CD14-positive monocyte (primary cell): ENCODE results near the gene C3orf18. TPM values are rescaled to one million over a fixed set of nuclear protein-coding genes. Genes with fewer than 3 reads are reported as not detected.

Source experiments
- DNase-seq, 3 donors: peaks; one replicate each; pipeline ENCODE4 v3.0.0-alpha.2; 2011 to 2022
- H2AFZ ChIP-seq: 2 replicates; pipeline ENCODE4 v1.6.0; 2012; ENCODE audit warnings: mild to moderate bottlenecking, low read depth, low read length, inconsistent platforms; ENCODE audit not compliant: insufficient read depth, poor library complexity, severe bottlenecking
- H3K27ac ChIP-seq, 2 donors: 1 replicate in 1 of 2; 2 replicates in 1 of 2; pipeline ENCODE4 v1.5.1; 2012 to 2013; ENCODE audit warnings: low read length in 2 of 2, control low read depth in 1 of 2, inconsistent platforms in 1 of 2, low read depth in 1 of 2, mild to moderate bottlenecking in 1 of 2
- H3K27me3 ChIP-seq, 2 donors: one replicate each; pipeline versions ENCODE4 v1.6.0 to v1.6.1; 2011 to 2013; ENCODE audit warnings: low read length in 2 of 2; ENCODE audit not compliant: control insufficient read depth in 2 of 2, insufficient read depth in 2 of 2
- H3K36me3 ChIP-seq, 2 donors: replicated peaks in 1 of 2; 1 replicate in 1 of 2; 2 replicates in 1 of 2; pipeline versions ENCODE4 v1.5.1 to v1.6.1; 2012 to 2013; ENCODE audit warnings: low read length in 2 of 2, control low read depth in 1 of 2, inconsistent platforms in 1 of 2, mild to moderate bottlenecking in 1 of 2; ENCODE audit not compliant: insufficient read depth in 2 of 2, control insufficient read depth in 1 of 2
- H3K4me1 ChIP-seq, 2 donors: 1 replicate in 1 of 2; 2 replicates in 1 of 2; pipeline versions ENCODE4 v1.5.1 to v1.6.1; 2012 to 2013; ENCODE audit warnings: low read length in 2 of 2, control low read depth in 1 of 2, inconsistent platforms in 1 of 2, mild to moderate bottlenecking in 1 of 2, moderate library complexity in 1 of 2; ENCODE audit not compliant: insufficient read depth in 2 of 2, control insufficient read depth in 1 of 2
- H3K4me2 ChIP-seq: replicated peaks from 2 replicates; pipeline ENCODE3; 2012; ENCODE audit warnings: low read length, moderate library complexity, mild to moderate bottlenecking; ENCODE audit not compliant: poor library complexity, severe bottlenecking; ENCODE audit errors: extremely low read depth
- H3K4me3 ChIP-seq, 3 experiments: fragments of 200-600 bp in 1 of 3; sonication (generic) in 1 of 3; replicated peaks in 1 of 3; 1 replicate in 2 of 3; 2 replicates in 1 of 3; pipeline ENCODE4 v1.5.1; 2011 to 2013; ENCODE audit warnings: low read length in 3 of 3, mild to moderate bottlenecking in 3 of 3, control low read depth in 2 of 3, low read depth in 2 of 3, inconsistent platforms in 1 of 3, moderate library complexity in 1 of 3
- H3K79me2 ChIP-seq: 2 replicates; pipeline ENCODE4 v1.6.0; 2012; ENCODE audit warnings: mild to moderate bottlenecking, control low read depth, inconsistent platforms, low read length, moderate library complexity; ENCODE audit not compliant: insufficient read depth
- H3K9ac ChIP-seq: 2 replicates; pipeline ENCODE4 v1.6.0; 2017; ENCODE audit warnings: low read length, mild to moderate bottlenecking; ENCODE audit not compliant: insufficient read depth, poor library complexity, severe bottlenecking
- H3K9me3 ChIP-seq, 2 donors: replicated peaks in 1 of 2; 1 replicate in 1 of 2; 2 replicates in 1 of 2; pipeline versions ENCODE4 v1.5.1 to v1.6.1; 2012 to 2013; ENCODE audit warnings: low read length in 2 of 2, control low read depth in 1 of 2; ENCODE audit not compliant: control insufficient read depth in 1 of 2, insufficient read depth in 1 of 2
- H4K20me1 ChIP-seq: 2 replicates; pipeline ENCODE4 v1.6.0; 2012; ENCODE audit warnings: mild to moderate bottlenecking, low read length, control low read depth, moderate library complexity; ENCODE audit not compliant: insufficient read depth
- H3K27ac Mint-ChIP-seq, 7 donors: one replicate each; pipeline ENCODE4 v1.8.0; 2020; ENCODE audit warnings: mild to moderate bottlenecking in 7 of 7, mixed read lengths in 7 of 7, moderate library complexity in 6 of 7, inconsistent platforms in 2 of 7
- H3K27me3 Mint-ChIP-seq, 3 donors: one replicate each; pipeline ENCODE4 v1.8.0; 2021 to 2022; ENCODE audit warnings: low read depth in 3 of 3, mild to moderate bottlenecking in 3 of 3, mixed read lengths in 3 of 3, moderate library complexity in 3 of 3, inconsistent platforms in 1 of 3
- H3K36me3 Mint-ChIP-seq, 2 donors: one replicate each; pipeline ENCODE4 v1.8.0; 2020; ENCODE audit warnings: mixed read lengths in 2 of 2, inconsistent platforms in 1 of 2, mild to moderate bottlenecking in 1 of 2
- H3K4me1 Mint-ChIP-seq: one replicate; pipeline ENCODE4 v1.8.0; 2020; ENCODE audit warnings: mild to moderate bottlenecking, mixed read lengths
- H3K4me3 Mint-ChIP-seq, 2 donors: one replicate each; pipeline ENCODE4 v1.8.0; 2020; ENCODE audit warnings: mild to moderate bottlenecking in 2 of 2, mixed read lengths in 2 of 2, moderate library complexity in 1 of 2
- H3K9me3 Mint-ChIP-seq, 7 donors: one replicate each; pipeline ENCODE4 v1.8.0; 2020 to 2022; ENCODE audit warnings: mixed read lengths in 7 of 7, mild to moderate bottlenecking in 6 of 7, moderate library complexity in 6 of 7, inconsistent platforms in 2 of 7
- WGBS: methylation state at CpG from one replicate; pipeline ENCODE4 v1.1.5; 2013; ENCODE audit warnings: missing lambda C conversion rate; ENCODE audit not compliant: insufficient coverage; 5-methylcytosine and 5-hydroxymethylcytosine counted together
- intact Hi-C, 2 donors: fragments of 100-400 bp; cut with micrococcal nuclease; formaldehyde crosslinking; loops; one replicate each; pipeline versions ENCODE4 v1.15.0 to v1.15.1; 2023
- polyA plus RNA-seq, 3 donors: library from polyadenylated mRNA; depleted of rRNA in 1 of 3; unstranded in 2 of 3; stranded (reverse) in 1 of 3; fragments of 300-500 nt in 2 of 3; fragments of >200 nt in 1 of 3; fragmentation: Illumina TruSeq in 2 of 3; gene quantifications; 1 replicate in 2 of 3; 2 replicates in 1 of 3; pipeline ENCODE4 v1.2.3, GENCODE V29; 2012 to 2021
- TF ChIP-seq, protein P1 (sequence below): fragments of 200-600 bp; IDR thresholded peaks from one replicate; pipeline ENCODE4 v1.8.0; 2022; ENCODE audit warnings: antibody characterized with exemption, mild to moderate bottlenecking

Gene C3orf18
- polyA plus RNA-seq, 3 donors, result 0.18 to 1.5 (median 0.76) TPM

DNA sequence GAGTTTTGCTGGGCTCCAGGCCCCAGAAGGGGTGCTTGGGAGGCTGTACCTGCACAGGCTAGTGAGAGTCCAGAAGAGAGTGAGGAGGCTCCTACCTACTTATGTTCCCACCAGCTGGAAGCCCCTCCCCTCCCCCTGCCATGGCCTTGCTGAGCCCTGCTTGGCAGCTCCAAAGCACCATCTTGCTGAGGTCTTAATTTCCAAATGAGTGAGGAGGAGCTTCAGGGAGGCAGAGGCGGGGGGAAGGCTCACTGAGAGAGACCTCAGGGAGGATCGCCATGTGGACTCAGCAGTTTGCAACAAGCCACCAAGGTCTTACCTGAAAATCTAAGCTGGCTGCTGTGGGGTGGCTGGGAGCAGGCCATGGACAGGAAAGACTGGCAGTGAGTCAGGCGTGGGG lies 55.4 kb downstream of the C3orf18 start:
- H3K9me3 ChIP-seq, result no peaks in the 10 kb centered on the region
- no peaks in the 10 kb centered on the region for H3K27me3 ChIP-seq
- H3K9me3 Mint-ChIP-seq, result no peaks in the 10 kb centered on the region
- no peak overlapping the region for H2AFZ ChIP-seq
- no peaks in the 10 kb centered on the region for H3K36me3 Mint-ChIP-seq
- intact Hi-C loops, result no loop called here
- no peaks in the 10 kb centered on the region for H4K20me1 ChIP-seq
- H3K4me2 ChIP-seq, result no peak overlapping the region
- H3K9ac ChIP-seq, result no peak overlapping the region
- peaks cover 16% of the 10 kb centered on the region in 2 donors for H3K4me1 ChIP-seq
- H3K27ac ChIP-seq, result no peak overlapping the region
- DNase-seq, result no peak
- no peaks in the 10 kb centered on the region for H3K36me3 ChIP-seq
- H3K4me3 Mint-ChIP-seq, result no peak overlapping the region
- no peak overlapping the region for H3K27ac Mint-ChIP-seq
- no peaks in the 10 kb centered on the region for H3K79me2 ChIP-seq
- TF ChIP-seq, protein P1, sequence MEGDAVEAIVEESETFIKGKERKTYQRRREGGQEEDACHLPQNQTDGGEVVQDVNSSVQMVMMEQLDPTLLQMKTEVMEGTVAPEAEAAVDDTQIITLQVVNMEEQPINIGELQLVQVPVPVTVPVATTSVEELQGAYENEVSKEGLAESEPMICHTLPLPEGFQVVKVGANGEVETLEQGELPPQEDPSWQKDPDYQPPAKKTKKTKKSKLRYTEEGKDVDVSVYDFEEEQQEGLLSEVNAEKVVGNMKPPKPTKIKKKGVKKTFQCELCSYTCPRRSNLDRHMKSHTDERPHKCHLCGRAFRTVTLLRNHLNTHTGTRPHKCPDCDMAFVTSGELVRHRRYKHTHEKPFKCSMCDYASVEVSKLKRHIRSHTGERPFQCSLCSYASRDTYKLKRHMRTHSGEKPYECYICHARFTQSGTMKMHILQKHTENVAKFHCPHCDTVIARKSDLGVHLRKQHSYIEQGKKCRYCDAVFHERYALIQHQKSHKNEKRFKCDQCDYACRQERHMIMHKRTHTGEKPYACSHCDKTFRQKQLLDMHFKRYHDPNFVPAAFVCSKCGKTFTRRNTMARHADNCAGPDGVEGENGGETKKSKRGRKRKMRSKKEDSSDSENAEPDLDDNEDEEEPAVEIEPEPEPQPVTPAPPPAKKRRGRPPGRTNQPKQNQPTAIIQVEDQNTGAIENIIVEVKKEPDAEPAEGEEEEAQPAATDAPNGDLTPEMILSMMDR, result no peak
- H3K4me1 Mint-ChIP-seq, result peaks cover 19% of the 10 kb centered on the region
- no peak overlapping the region for H3K4me3 ChIP-seq
- 93% methylated on average over 2 of the region's 3 CpGs for WGBS
- peaks cover 3 to 15% (median 6%) of the 10 kb centered on the region in 3 donors for H3K27me3 Mint-ChIP-seq

DNA sequence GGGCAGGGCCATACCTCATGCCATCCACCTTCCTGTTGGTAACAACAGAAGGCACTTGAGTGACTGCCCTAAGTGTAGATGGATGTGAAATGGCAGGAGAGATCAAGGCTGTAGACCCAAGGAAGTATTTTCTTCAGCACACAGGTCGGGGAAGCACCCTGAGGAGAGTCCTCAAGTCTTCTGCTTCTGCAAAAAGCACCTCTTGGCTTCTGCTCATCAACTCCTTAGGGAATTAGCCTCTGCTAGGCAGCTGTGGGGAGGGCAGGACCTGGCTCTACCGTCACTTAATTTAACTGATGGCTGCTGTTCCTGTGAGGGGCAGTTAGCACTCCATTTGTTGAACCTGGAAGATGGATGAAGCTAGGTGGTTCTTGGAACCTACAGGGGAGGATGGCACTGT lies 57.2 kb downstream of the C3orf18 start:
- Mint-ChIP-seq H3K4me3 (no peak overlapping the region), H3K4me1 (peaks cover 9% of the 10 kb centered on the region), H3K9me3 (no peaks in the 10 kb centered on the region), H3K36me3 (no peaks in the 10 kb centered on the region), H3K27me3 (peaks cover 7 to 21% (median 9%) of the 10 kb centered on the region in 3 donors), H3K27ac (no peak overlapping the region)
- H3K36me3 ChIP-seq, result no peaks in the 10 kb centered on the region
- TF ChIP-seq, protein P1, result no peak
- H4K20me1 ChIP-seq, result no peaks in the 10 kb centered on the region
- peaks cover 3 to 5% of the 10 kb centered on the region in 2 donors for H3K4me1 ChIP-seq
- no peaks in the 10 kb centered on the region for H3K79me2 ChIP-seq
- no peak overlapping the region for H3K9ac ChIP-seq
- no peak overlapping the region for H3K27ac ChIP-seq
- DNase-seq, result no peak
- no peak overlapping the region for H3K4me3 ChIP-seq
- no peak overlapping the region for H2AFZ ChIP-seq
- intact Hi-C loops, result no loop called here
- no peak overlapping the region for H3K4me2 ChIP-seq
- peaks cover 0 to 6% of the 10 kb centered on the region in 2 donors for H3K27me3 ChIP-seq
- 100% methylated on average over 2 of the region's 2 CpGs for WGBS
- H3K9me3 ChIP-seq, result no peaks in the 10 kb centered on the region
